Mesodermal cell (in vitro differentiated cells): ENCODE data around the gene CDC123.

Source experiments
- H3K27ac ChIP-seq: 2 replicates; pipeline ENCODE4 v1.7.0; 2013; ENCODE audit warnings: mild to moderate bottlenecking, low read depth, low read length, moderate library complexity; ENCODE audit not compliant: severe bottlenecking
- H3K36me3 ChIP-seq: 2 replicates; pipeline ENCODE4 v1.7.1; 2013; ENCODE audit warnings: mild to moderate bottlenecking, low read length, moderate library complexity; ENCODE audit not compliant: control insufficient read depth, insufficient read depth
- H3K4me1 ChIP-seq: one replicate; pipeline ENCODE4 v1.7.1; 2013; ENCODE audit warnings: mild to moderate bottlenecking, low read length; ENCODE audit not compliant: insufficient read depth, control insufficient read depth, poor library complexity, severe bottlenecking
- H3K4me3 ChIP-seq: 2 replicates; pipeline ENCODE4 v1.7.0; 2013; ENCODE audit warnings: low read length, control low read depth, mild to moderate bottlenecking; ENCODE audit not compliant: insufficient read depth, poor library complexity, severe bottlenecking; ENCODE audit errors: extremely low read depth
- H3K9me3 ChIP-seq: 2 replicates; pipeline ENCODE4 v1.7.1; 2013; ENCODE audit warnings: mild to moderate bottlenecking, low read length, moderate library complexity; ENCODE audit not compliant: control insufficient read depth
- WGBS, 2 experiments: methylation state at CpG; one replicate each; pipeline ENCODE4 v1.1.5; 2013; ENCODE audit warnings: missing lambda C conversion rate in 2 of 2; ENCODE audit not compliant: insufficient coverage in 2 of 2; 5-methylcytosine and 5-hydroxymethylcytosine counted together

The CDC123 gene

GRCh38 chr10:12299222-12299965, 103.4 kb downstream of the CDC123 start:
- H3K4me3 ChIP-seq = no peak overlapping the region
- 96 to 97% methylated on average over 6 to 8 of the region's 14 CpGs for WGBS, 2 experiments
- H3K36me3 ChIP-seq = no peaks in the 10 kb centered on the region
- no peaks in the 10 kb centered on the region for H3K9me3 ChIP-seq
- no peak overlapping the region for H3K27ac ChIP-seq
- H3K4me1 ChIP-seq = no peaks in the 10 kb centered on the region
